Stimulated activated naive CD8-positive, alpha-beta T cell treated with anti-CD3 and anti-CD28 coated beads, Interleukin-15, amount 100 ng/mL, for 72 hours (primary cell): ENCODE measurements around the gene SEZ6L.

Experiments used
- ATAC-seq: fragments of 150-1000 bp; cut with Tn5 transposase; 2 replicates; pipeline ENCODE4 v1.10.0; 2021; ENCODE audit warnings: mild to moderate bottlenecking, moderate library complexity
- DNase-seq, 2 donors: peaks; one replicate each; pipeline ENCODE4 v3.0.0; 2021 to 2022
- H3K27ac Mint-ChIP-seq, 2 donors: one replicate each; pipeline ENCODE4 v1.8.0; 2022; ENCODE audit warnings: mild to moderate bottlenecking in 2 of 2, mixed read lengths in 2 of 2, moderate library complexity in 2 of 2
- H3K27me3 Mint-ChIP-seq: one replicate; pipeline ENCODE4 v1.8.0; 2022; ENCODE audit warnings: mixed read lengths
- H3K4me1 Mint-ChIP-seq: one replicate; pipeline ENCODE4 v1.8.0; 2022; ENCODE audit warnings: mild to moderate bottlenecking, mixed read lengths
- H3K4me3 Mint-ChIP-seq, 2 donors: one replicate each; pipeline ENCODE4 v1.8.0; 2022; ENCODE audit warnings: mild to moderate bottlenecking in 2 of 2, mixed read lengths in 2 of 2, moderate library complexity in 1 of 2
- H3K9me3 Mint-ChIP-seq, 2 donors: one replicate each; pipeline ENCODE4 v1.8.0; 2022; ENCODE audit warnings: mixed read lengths in 2 of 2

Gene SEZ6L

GRCh38 chr22:26322179-26322905, 153.1 kb downstream of the SEZ6L start:
- Mint-ChIP-seq H3K27ac (no peak overlapping the region), H3K27me3 (peaks cover 10% of the 10 kb centered on the region), H3K4me3 (no peak overlapping the region), H3K9me3 (no peaks in the 10 kb centered on the region), H3K4me1 (no peaks in the 10 kb centered on the region)
- no peak for DNase-seq
- ATAC-seq = no peak

- Mint-ChIP-seq H3K4me3 (no peak overlapping the region), H3K9me3 (no peaks in the 10 kb centered on the region), H3K27ac (no peak overlapping the region), H3K27me3 (peaks cover 10% of the 10 kb centered on the region), H3K4me1 (no peaks in the 10 kb centered on the region)
- DNase-seq = no peak
- no peak for ATAC-seq
These were observed 153.8 kb downstream of the SEZ6L start for GRCh38 chr22:26323013-26323412.

GRCh38 chr22:26324150-26324549, 154.9 kb downstream of the SEZ6L start:
- H3K4me3 Mint-ChIP-seq = no peak overlapping the region
- no peak for ATAC-seq
- no peaks in the 10 kb centered on the region for H3K4me1 Mint-ChIP-seq
- peaks cover 10% of the 10 kb centered on the region for H3K27me3 Mint-ChIP-seq
- no peak for DNase-seq
- H3K27ac Mint-ChIP-seq = peak overlapping the region in 1 of 2 donors; percentile 27
- no peaks in the 10 kb centered on the region for H3K9me3 Mint-ChIP-seq

GRCh38 chr22:26325641-26326040, 156.4 kb downstream of the SEZ6L start:
- DNase-seq (no peak), ATAC-seq (no peak)
- Mint-ChIP-seq H3K27me3 (peaks cover 10% of the 10 kb centered on the region), H3K4me3 (no peak overlapping the region), H3K4me1 (no peaks in the 10 kb centered on the region), H3K27ac (no peak overlapping the region), H3K9me3 (no peaks in the 10 kb centered on the region)

GRCh38 chr22:26326803-26327202, 157.5 kb downstream of the SEZ6L start:
- no peak for ATAC-seq
- H3K9me3 Mint-ChIP-seq = no peaks in the 10 kb centered on the region
- DNase-seq = no peak
- H3K4me1 Mint-ChIP-seq = no peaks in the 10 kb centered on the region
- peaks cover 10% of the 10 kb centered on the region for H3K27me3 Mint-ChIP-seq
- no peak overlapping the region for H3K27ac Mint-ChIP-seq
- no peak overlapping the region for H3K4me3 Mint-ChIP-seq

GRCh38 chr22:26327306-26327705, 158.0 kb downstream of the SEZ6L start:
- H3K4me3 Mint-ChIP-seq = no peak overlapping the region
- no peak for DNase-seq
- H3K4me1 Mint-ChIP-seq = no peaks in the 10 kb centered on the region
- no peaks in the 10 kb centered on the region for H3K9me3 Mint-ChIP-seq
- no peak overlapping the region for H3K27ac Mint-ChIP-seq
- no peak for ATAC-seq
- H3K27me3 Mint-ChIP-seq = peaks cover 10% of the 10 kb centered on the region

- Mint-ChIP-seq H3K9me3 (no peaks in the 10 kb centered on the region), H3K4me1 (no peaks in the 10 kb centered on the region), H3K27me3 (peaks cover 16% of the 10 kb centered on the region), H3K4me3 (no peak overlapping the region), H3K27ac (no peak overlapping the region)
- DNase-seq (no peak), ATAC-seq (no peak)
These were observed 159.0 kb downstream of the SEZ6L start for GRCh38 chr22:26328221-26328620.

GRCh38 chr22:26330971-26331625, 161.8 kb downstream of the SEZ6L start:
- Mint-ChIP-seq H3K27me3 (peaks cover 27% of the 10 kb centered on the region), H3K9me3 (no peaks in the 10 kb centered on the region), H3K4me1 (no peaks in the 10 kb centered on the region), H3K4me3 (no peak overlapping the region), H3K27ac (no peak overlapping the region)
- ATAC-seq (peak; percentile 68), DNase-seq (peak; percentile 56 to 58)

- DNase-seq (no peak), ATAC-seq (no peak)
- no peaks in the 10 kb centered on the region for H3K4me1 Mint-ChIP-seq
- no peak overlapping the region for H3K4me3 Mint-ChIP-seq
- H3K9me3 Mint-ChIP-seq = no peaks in the 10 kb centered on the region
- no peak overlapping the region for H3K27ac Mint-ChIP-seq
- peaks cover 42% of the 10 kb centered on the region for H3K27me3 Mint-ChIP-seq
These were observed 164.0 kb downstream of the SEZ6L start for GRCh38 chr22:26333088-26333800.

GRCh38 chr22:26334232-26334631, 165.0 kb downstream of the SEZ6L start:
- Mint-ChIP-seq H3K27ac (peak overlapping the region in 1 of 2 donors; percentile 32), H3K9me3 (no peaks in the 10 kb centered on the region), H3K27me3 (peaks cover 48% of the 10 kb centered on the region), H3K4me1 (no peaks in the 10 kb centered on the region), H3K4me3 (no peak overlapping the region)
- ATAC-seq = no peak
- DNase-seq = no peak

- Mint-ChIP-seq H3K27ac (no peak overlapping the region), H3K4me3 (no peak overlapping the region), H3K9me3 (no peaks in the 10 kb centered on the region), H3K27me3 (peaks cover 68% of the 10 kb centered on the region), H3K4me1 (no peaks in the 10 kb centered on the region)
- no peak for ATAC-seq
- no peak for DNase-seq
These were observed 167.5 kb downstream of the SEZ6L start for GRCh38 chr22:26336773-26337172.

- no peak overlapping the region for H3K4me3 Mint-ChIP-seq
These were observed 170.5 kb downstream of the SEZ6L start for GRCh38 chr22:26339755-26340154.

GRCh38 chr22:26342745-26343410, 173.6 kb downstream of the SEZ6L start:
- Mint-ChIP-seq H3K4me3 (no peak overlapping the region), H3K4me1 (no peaks in the 10 kb centered on the region), H3K9me3 (peaks cover 0 to 5% of the 10 kb centered on the region in 2 donors), H3K27me3 (peaks cover 46% of the 10 kb centered on the region), H3K27ac (peak overlapping the region; percentile 2 to 59)
- DNase-seq (no peak), ATAC-seq (no peak)

More at GRCh38 chr22:26339755-26340154, 170.5 kb downstream of the SEZ6L start:
- H3K27ac Mint-ChIP-seq = no peak overlapping the region
- H3K9me3 Mint-ChIP-seq = no peaks in the 10 kb centered on the region
- peaks cover 59% of the 10 kb centered on the region for H3K27me3 Mint-ChIP-seq
- no peak for ATAC-seq
- no peaks in the 10 kb centered on the region for H3K4me1 Mint-ChIP-seq
- DNase-seq = no peak

- H3K4me3 Mint-ChIP-seq = no peak overlapping the region
- DNase-seq (no peak), ATAC-seq (no peak)
- H3K27ac Mint-ChIP-seq = no peak overlapping the region
- no peaks in the 10 kb centered on the region for H3K4me1 Mint-ChIP-seq
- peaks cover 0 to 5% of the 10 kb centered on the region in 2 donors for H3K9me3 Mint-ChIP-seq
- H3K27me3 Mint-ChIP-seq = peaks cover 35% of the 10 kb centered on the region
These were observed 176.2 kb downstream of the SEZ6L start for GRCh38 chr22:26345496-26345895.

- Mint-ChIP-seq H3K9me3 (peaks cover 0 to 5% of the 10 kb centered on the region in 2 donors), H3K4me1 (no peaks in the 10 kb centered on the region), H3K27me3 (peaks cover 16% of the 10 kb centered on the region), H3K4me3 (no peak overlapping the region), H3K27ac (no peak overlapping the region)
- ATAC-seq = no peak
- no peak for DNase-seq
These were observed 179.7 kb downstream of the SEZ6L start for GRCh38 chr22:26348810-26349526.
